GM12873 (cell line): ENCODE data around the gene IGSF9.

Experiments
- CTCF ChIP-seq: IDR thresholded peaks from 2 replicates; pipeline ENCODE4 v1.5.1; 2012; ENCODE audit warnings: low read depth, mild to moderate bottlenecking, moderate library complexity, low read length, control low read depth; ENCODE audit not compliant: insufficient read depth; ENCODE audit errors: missing control alignments

The IGSF9 gene

GRCh38 chr1:159935719-159936272 is 9.6 kb downstream of the IGSF9 start:
- TF ChIP-seq CTCF: no peak

- TF ChIP-seq CTCF: no peak
Observed at GRCh38 chr1:159935305-159935704, 10.1 kb downstream of the IGSF9 start.

GRCh38 chr1:159934136-159935039 is 11.0 kb downstream of the IGSF9 start:
- TF ChIP-seq CTCF: no peak

- TF ChIP-seq CTCF: no peak
Observed at GRCh38 chr1:159933347-159933746, 12.1 kb downstream of the IGSF9 start.

- no peak for TF ChIP-seq CTCF
Observed at GRCh38 chr1:159932296-159933285, 12.8 kb downstream of the IGSF9 start.

- TF ChIP-seq CTCF: no peak
Observed at GRCh38 chr1:159931795-159932173, 13.6 kb downstream of the IGSF9 start.
